HepG2 (cell line): ENCODE results near the gene NFATC3. TPM values are rescaled to one million over a fixed set of nuclear protein-coding genes. Genes with fewer than 3 reads are reported as not detected.

ENCODE experiments used
- CREM ChIP-seq, 2 experiments: sonication (generic) in 1 of 2; formaldehyde crosslinking in 1 of 2; IDR thresholded peaks; 2 replicates each; pipeline versions ENCODE4 v1.4.0 to v1.6.1; 2016 to 2020; ENCODE audit warnings: antibody characterized with exemption in 1 of 2, mild to moderate bottlenecking in 1 of 2, missing genetic modification reagents in 1 of 2
- CSRNP1 ChIP-seq: sonication (generic); formaldehyde crosslinking; IDR thresholded peaks from 2 replicates; pipeline ENCODE4 v1.8.1; 2023; ENCODE audit warnings: mild to moderate bottlenecking, missing genetic modification reagents
- ELF1 ChIP-seq: sonication (generic); formaldehyde crosslinking; IDR thresholded peaks from 2 replicates; pipeline ENCODE4 v1.4.0; 2020; ENCODE audit warnings: missing genetic modification reagents
- GMEB1 ChIP-seq: sonication (generic); formaldehyde crosslinking; IDR thresholded peaks from 2 replicates; pipeline ENCODE4 v1.5.1; 2020; ENCODE audit warnings: missing genetic modification reagents, mild to moderate bottlenecking, borderline replicate concordance
- HMG20B ChIP-seq: conservative IDR thresholded peaks from 2 replicates; pipeline ENCODE4 v1.6.1; 2016; ENCODE audit warnings: missing genetic modification reagents, missing compliant biosample characterization
- IRX3 ChIP-seq: sonication (generic); formaldehyde crosslinking; IDR thresholded peaks from 2 replicates; pipeline ENCODE4 v1.8.1; 2023; ENCODE audit warnings: mild to moderate bottlenecking, low read depth, missing genetic modification reagents, borderline replicate concordance
- KDM2A ChIP-seq: sonication (generic); formaldehyde crosslinking; IDR thresholded peaks from 2 replicates; pipeline ENCODE4 v1.4.0; 2020; ENCODE audit warnings: low read depth, missing genetic modification reagents, borderline replicate concordance
- MXI1 ChIP-seq: IDR thresholded peaks from 3 replicates; pipeline ENCODE4 v1.6.1; 2012; ENCODE audit warnings: low read depth, low read length, inconsistent platforms, borderline replicate concordance
- TSC22D2 ChIP-seq: sonication (generic); formaldehyde crosslinking; IDR thresholded peaks from 2 replicates; pipeline ENCODE4 v1.5.1; 2020; ENCODE audit warnings: missing genetic modification reagents, mild to moderate bottlenecking, borderline replicate concordance
- XRCC5 ChIP-seq: fragments of 200-400 bp; formaldehyde crosslinking; optimal IDR thresholded peaks from 2 replicates; pipeline ENCODE3; 2017; ENCODE audit warnings: mild to moderate bottlenecking, low read length
- ZMYM3 ChIP-seq: sonication (generic); formaldehyde crosslinking; IDR thresholded peaks from 2 replicates; pipeline ENCODE4 v1.5.1; 2020; ENCODE audit warnings: mild to moderate bottlenecking, missing genetic modification reagents
- ZNF451 ChIP-seq: sonication (generic); formaldehyde crosslinking; IDR thresholded peaks from 2 replicates; pipeline ENCODE4 v1.5.0; 2020; ENCODE audit warnings: mild to moderate bottlenecking, missing genetic modification reagents
- ZNF572 ChIP-seq: sonication (generic); formaldehyde crosslinking; IDR thresholded peaks from 2 replicates; pipeline ENCODE4 v1.5.1; 2020; ENCODE audit warnings: mild to moderate bottlenecking, missing genetic modification reagents
- ZNF790 ChIP-seq: sonication (generic); formaldehyde crosslinking; IDR thresholded peaks from 2 replicates; pipeline ENCODE4 v1.8.0; 2022; ENCODE audit warnings: missing genetic modification reagents, mild to moderate bottlenecking, borderline replicate concordance
- ZXDC ChIP-seq: sonication (generic); formaldehyde crosslinking; IDR thresholded peaks from 2 replicates; pipeline ENCODE4 v1.5.0; 2020; ENCODE audit warnings: mild to moderate bottlenecking, missing genetic modification reagents
- polyA plus RNA-seq, 8 experiments: library from polyadenylated mRNA; depleted of rRNA in 3 of 8; stranded (reverse) in 7 of 8; unstranded in 1 of 8; fragments of >200 nt; fragmentation: Illumina TruSeq in 4 of 8; extraction: Trizol in 4 of 8; gene quantifications; 2 replicates each; pipeline versions ENCODE4 v1.2.1 to v1.2.3, GENCODE V29; 2011 to 2016; ENCODE audit warnings: low read depth in 4 of 8, missing spikeins in 1 of 8, mixed read lengths in 1 of 8; ENCODE audit not compliant: insufficient read depth in 1 of 8
- total RNA-seq, 5 experiments: library from RNA; depleted of rRNA; stranded (reverse); fragments of >200 nt; fragmentation: Illumina TruSeq; extraction: Trizol; gene quantifications; 2 replicates each; pipeline ENCODE4 v1.2.3, GENCODE V29; 2016; ENCODE audit warnings: low read depth in 1 of 5
- TF ChIP-seq, protein P1 (sequence below): sonication (generic); formaldehyde crosslinking; IDR thresholded peaks from 2 replicates; pipeline ENCODE4 v1.4.0; 2020; ENCODE audit warnings: low read depth, missing genetic modification reagents

The NFATC3 gene
- total and polyA plus RNA-seq, 2 of the 13 experiments (the other 11 are each of a cell fraction or from before 2014, with no cell fraction given): 52.6 to 62.7 TPM

GRCh38 chr16:68244903-68245853 is 160.0 kb downstream of the NFATC3 start, which contains the start of gene PLA2G15 (continued):
- TF ChIP-seq CREM (IDR thresholded peaks at IDR 0.05): peak; percentile 56
- no peak for TF ChIP-seq CREM (CRISPR knock-in tag; IDR thresholded peaks at IDR 0.05)
- TF ChIP-seq ZNF572 (CRISPR knock-in tag): peak; percentile 7; the same call in 1 of the 2 replicates
- peak; percentile 89 for TF ChIP-seq KDM2A
- TF ChIP-seq MXI1: peak; percentile 84; the same call in 2 of the 3 replicates
- TF ChIP-seq ZMYM3 (CRISPR knock-in tag): no peak
- peak; percentile 84 for TF ChIP-seq GMEB1 (CRISPR knock-in tag)
- 0 out of 2 replicates have a peak, but pooled peaks have one; percentile 64 for TF ChIP-seq CSRNP1
- no peak for TF ChIP-seq ZXDC (CRISPR knock-in tag)
- peak; percentile 20; the same call in 1 of the 2 replicates for TF ChIP-seq TSC22D2
- TF ChIP-seq, protein P1, sequence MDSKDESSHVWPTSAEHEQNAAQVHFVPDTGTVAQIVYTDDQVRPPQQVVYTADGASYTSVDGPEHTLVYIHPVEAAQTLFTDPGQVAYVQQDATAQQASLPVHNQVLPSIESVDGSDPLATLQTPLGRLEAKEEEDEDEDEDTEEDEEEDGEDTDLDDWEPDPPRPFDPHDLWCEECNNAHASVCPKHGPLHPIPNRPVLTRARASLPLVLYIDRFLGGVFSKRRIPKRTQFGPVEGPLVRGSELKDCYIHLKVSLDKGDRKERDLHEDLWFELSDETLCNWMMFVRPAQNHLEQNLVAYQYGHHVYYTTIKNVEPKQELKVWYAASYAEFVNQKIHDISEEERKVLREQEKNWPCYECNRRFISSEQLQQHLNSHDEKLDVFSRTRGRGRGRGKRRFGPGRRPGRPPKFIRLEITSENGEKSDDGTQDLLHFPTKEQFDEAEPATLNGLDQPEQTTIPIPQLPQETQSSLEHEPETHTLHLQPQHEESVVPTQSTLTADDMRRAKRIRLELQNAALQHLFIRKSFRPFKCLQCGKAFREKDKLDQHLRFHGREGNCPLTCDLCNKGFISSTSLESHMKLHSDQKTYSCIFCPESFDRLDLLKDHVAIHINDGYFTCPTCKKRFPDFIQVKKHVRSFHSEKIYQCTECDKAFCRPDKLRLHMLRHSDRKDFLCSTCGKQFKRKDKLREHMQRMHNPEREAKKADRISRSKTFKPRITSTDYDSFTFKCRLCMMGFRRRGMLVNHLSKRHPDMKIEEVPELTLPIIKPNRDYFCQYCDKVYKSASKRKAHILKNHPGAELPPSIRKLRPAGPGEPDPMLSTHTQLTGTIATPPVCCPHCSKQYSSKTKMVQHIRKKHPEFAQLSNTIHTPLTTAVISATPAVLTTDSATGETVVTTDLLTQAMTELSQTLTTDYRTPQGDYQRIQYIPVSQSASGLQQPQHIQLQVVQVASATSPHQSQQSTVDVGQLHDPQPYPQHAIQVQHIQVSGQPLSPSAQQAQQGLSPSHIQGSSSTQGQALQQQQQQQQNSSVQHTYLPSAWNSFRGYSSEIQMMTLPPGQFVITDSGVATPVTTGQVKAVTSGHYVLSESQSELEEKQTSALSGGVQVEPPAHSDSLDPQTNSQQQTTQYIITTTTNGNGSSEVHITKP: no peak
- TF ChIP-seq ZNF790 (CRISPR knock-in tag): peak; percentile 53; the same call in 1 of the 2 replicates
- peak; percentile 82 for TF ChIP-seq ZNF451
- TF ChIP-seq IRX3: peak; percentile 33; the same call in 1 of the 2 replicates
- TF ChIP-seq HMG20B (CRISPR knock-in tag): no peak
- TF ChIP-seq ELF1: peak; percentile 95
- TF ChIP-seq XRCC5: peak; percentile 97
